ENCODE results near the gene GTSF1L. TPM values are rescaled to one million over a fixed set of nuclear protein-coding genes. Genes with fewer than 3 reads are reported as not detected.

GTSF1L gene
- total RNA-seq = not detected

GRCh38 chr20:43726811-43727338, at the start of gene GTSF1L:
TSS of gene GTSF1L (minus strand) at chr20:43727002. CDS start at chr20:43726694, 308 bp downstream.
- Histone ChIP-seq H3K4me3 (no peak within 1 kb of the TSS), H3K9me3 (no peaks in the 10 kb centered on the region), H3K27ac (no peak within 1 kb of the TSS), H3K36me3 (no peaks in the 10 kb centered on the region), H3K27me3 (peaks cover 0 to 4% of the 10 kb centered on the region in 2 donors), H3K4me1 (no peaks in the 10 kb centered on the region)
- no peak for DNase-seq (ENCODE audit: low spot score in 2 of 2)
- intact Hi-C loops (cut with DNase I; ENCODE audit: low total_unique reads) = no loop called here
- no peak for TF ChIP-seq POLR2AphosphoS5 (IDR thresholded peaks at IDR 0.05)
- no peak for TF ChIP-seq CTCF (IDR thresholded peaks at IDR 0.05)
- TF ChIP-seq POLR2A (IDR thresholded peaks at IDR 0.05) = no peak

GRCh38 chr20:43774754-43775153, 48.0 kb upstream of the GTSF1L start:
- H3K4me3 ChIP-seq = no peak overlapping the region
- TF ChIP-seq POLR2AphosphoS5 (IDR thresholded peaks at IDR 0.05) (no peak), POLR2A (IDR thresholded peaks at IDR 0.05) (no peak), CTCF (IDR thresholded peaks at IDR 0.05) (no peak)
- H3K9me3 ChIP-seq = peaks cover 18 to 26% of the 10 kb centered on the region in 2 donors
- H3K27ac ChIP-seq = no peak overlapping the region
- H3K27me3 ChIP-seq = peaks cover 0 to 23% of the 10 kb centered on the region in 2 donors
- H3K4me1 ChIP-seq = no peaks in the 10 kb centered on the region
- intact Hi-C loops (cut with DNase I; ENCODE audit: low total_unique reads) = no loop called here
- no peak for DNase-seq (ENCODE audit: low spot score in 2 of 2)
- no peaks in the 10 kb centered on the region for H3K36me3 ChIP-seq

- H3K4me1 ChIP-seq = no peaks in the 10 kb centered on the region
- TF ChIP-seq POLR2AphosphoS5 (IDR thresholded peaks at IDR 0.05) = no peak
- no peak for TF ChIP-seq CTCF (IDR thresholded peaks at IDR 0.05)
- TF ChIP-seq POLR2A (IDR thresholded peaks at IDR 0.05) = no peak
- H3K27ac ChIP-seq = no peak overlapping the region
- no peak for DNase-seq (ENCODE audit: low spot score in 2 of 2)
- peaks cover 0 to 33% of the 10 kb centered on the region in 2 donors for H3K27me3 ChIP-seq
- no peaks in the 10 kb centered on the region for H3K9me3 ChIP-seq
- intact Hi-C loops (cut with DNase I; ENCODE audit: low total_unique reads) = no loop called here
- H3K36me3 ChIP-seq = no peaks in the 10 kb centered on the region
- no peak overlapping the region for H3K4me3 ChIP-seq
These were observed 44.8 kb upstream of the GTSF1L start for GRCh38 chr20:43771503-43772190.

- H3K27ac ChIP-seq = no peak overlapping the region
- no peaks in the 10 kb centered on the region for H3K9me3 ChIP-seq
- no peaks in the 10 kb centered on the region for H3K36me3 ChIP-seq
- intact Hi-C loops (cut with DNase I; ENCODE audit: low total_unique reads) = no loop called here
- H3K4me1 ChIP-seq = no peaks in the 10 kb centered on the region
- no peak overlapping the region for H3K4me3 ChIP-seq
- no peak for DNase-seq (ENCODE audit: low spot score in 2 of 2)
- TF ChIP-seq POLR2A (IDR thresholded peaks at IDR 0.05) (no peak), POLR2AphosphoS5 (IDR thresholded peaks at IDR 0.05) (no peak), CTCF (IDR thresholded peaks at IDR 0.05) (no peak)
- H3K27me3 ChIP-seq = peaks cover 0 to 45% of the 10 kb centered on the region in 2 donors
These were observed 43.5 kb upstream of the GTSF1L start for GRCh38 chr20:43770342-43770741.

- Histone ChIP-seq H3K4me3 (no peak overlapping the region), H3K27ac (no peak overlapping the region), H3K27me3 (peaks cover 0 to 56% of the 10 kb centered on the region in 2 donors), H3K4me1 (no peaks in the 10 kb centered on the region), H3K9me3 (no peaks in the 10 kb centered on the region), H3K36me3 (no peaks in the 10 kb centered on the region)
- no peak for TF ChIP-seq CTCF (IDR thresholded peaks at IDR 0.05)
- no peak for TF ChIP-seq POLR2AphosphoS5 (IDR thresholded peaks at IDR 0.05)
- TF ChIP-seq POLR2A (IDR thresholded peaks at IDR 0.05) = no peak
- intact Hi-C loops (cut with DNase I; ENCODE audit: low total_unique reads) = no loop called here
- DNase-seq (ENCODE audit: low spot score in 2 of 2) = no peak
These were observed 41.1 kb upstream of the GTSF1L start for GRCh38 chr20:43767686-43768474.

Data from breast epithelium (tissue), 4 donors.